Liver (tissue), 3 donors: ENCODE data around the gene ARID3B.

Source experiments
- EGR1 ChIP-seq, 2 donors: IDR thresholded peaks; 2 replicates each; pipeline ENCODE4 v1.6.1; 2016 to 2018; ENCODE audit warnings: antibody characterized with exemption in 2 of 2, low read depth in 2 of 2
- RAD21 ChIP-seq, 2 donors: IDR thresholded peaks; 2 replicates each; pipeline ENCODE4 v1.6.1; 2016; ENCODE audit warnings: antibody characterized with exemption in 2 of 2, mild to moderate bottlenecking in 2 of 2
- RXRA ChIP-seq, 2 donors: IDR thresholded peaks; 2 replicates each; pipeline ENCODE4 v1.6.1; 2017 to 2018; ENCODE audit warnings: antibody characterized with exemption in 2 of 2, mild to moderate bottlenecking in 1 of 2
- TAF1 ChIP-seq: conservative IDR thresholded peaks from 2 replicates; pipeline ENCODE4 v1.6.1; 2016; ENCODE audit warnings: antibody characterized with exemption, mild to moderate bottlenecking
- TF ChIP-seq, protein P1 (sequence below): fragments of 150-350 bp; IDR thresholded peaks from 2 replicates; pipeline ENCODE4 v1.5.1; 2017; ENCODE audit warnings: improper control_type of control experiment, low read depth, low read length; ENCODE audit not compliant: missing input control
- TF ChIP-seq, protein P2 (sequence below): IDR thresholded peaks from 2 replicates; pipeline ENCODE4 v1.6.1; 2016; ENCODE audit warnings: antibody characterized with exemption, mild to moderate bottlenecking
- TF ChIP-seq, protein P3 (sequence below): IDR thresholded peaks from 2 replicates; pipeline ENCODE4 v1.6.1; 2016; ENCODE audit warnings: antibody characterized with exemption
- donor health status: healthy.
- donor health status: healthy.

DNA sequence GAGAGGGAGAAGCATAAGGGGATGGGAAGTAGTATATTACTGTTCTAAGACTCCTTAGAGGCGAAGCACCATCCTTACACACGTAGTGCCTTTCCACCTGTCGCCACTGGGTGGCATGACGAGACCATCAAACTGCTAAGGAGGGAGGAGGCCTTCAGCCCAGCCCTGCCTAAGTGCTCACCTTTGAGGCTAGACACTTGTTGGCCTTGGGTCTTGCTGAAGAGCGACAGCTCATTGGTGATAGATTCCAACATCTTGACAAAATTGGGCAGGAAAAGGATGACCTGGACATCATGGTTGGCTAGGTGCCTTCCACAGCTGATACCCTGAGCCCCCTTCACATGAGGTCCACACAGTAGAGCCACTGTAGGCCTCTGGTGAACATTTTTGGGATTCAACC lies 94.2 kb downstream of the ARID3B start:
- TF ChIP-seq, protein P1, sequence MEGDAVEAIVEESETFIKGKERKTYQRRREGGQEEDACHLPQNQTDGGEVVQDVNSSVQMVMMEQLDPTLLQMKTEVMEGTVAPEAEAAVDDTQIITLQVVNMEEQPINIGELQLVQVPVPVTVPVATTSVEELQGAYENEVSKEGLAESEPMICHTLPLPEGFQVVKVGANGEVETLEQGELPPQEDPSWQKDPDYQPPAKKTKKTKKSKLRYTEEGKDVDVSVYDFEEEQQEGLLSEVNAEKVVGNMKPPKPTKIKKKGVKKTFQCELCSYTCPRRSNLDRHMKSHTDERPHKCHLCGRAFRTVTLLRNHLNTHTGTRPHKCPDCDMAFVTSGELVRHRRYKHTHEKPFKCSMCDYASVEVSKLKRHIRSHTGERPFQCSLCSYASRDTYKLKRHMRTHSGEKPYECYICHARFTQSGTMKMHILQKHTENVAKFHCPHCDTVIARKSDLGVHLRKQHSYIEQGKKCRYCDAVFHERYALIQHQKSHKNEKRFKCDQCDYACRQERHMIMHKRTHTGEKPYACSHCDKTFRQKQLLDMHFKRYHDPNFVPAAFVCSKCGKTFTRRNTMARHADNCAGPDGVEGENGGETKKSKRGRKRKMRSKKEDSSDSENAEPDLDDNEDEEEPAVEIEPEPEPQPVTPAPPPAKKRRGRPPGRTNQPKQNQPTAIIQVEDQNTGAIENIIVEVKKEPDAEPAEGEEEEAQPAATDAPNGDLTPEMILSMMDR: peak; percentile 91
- TF ChIP-seq, protein P2, sequence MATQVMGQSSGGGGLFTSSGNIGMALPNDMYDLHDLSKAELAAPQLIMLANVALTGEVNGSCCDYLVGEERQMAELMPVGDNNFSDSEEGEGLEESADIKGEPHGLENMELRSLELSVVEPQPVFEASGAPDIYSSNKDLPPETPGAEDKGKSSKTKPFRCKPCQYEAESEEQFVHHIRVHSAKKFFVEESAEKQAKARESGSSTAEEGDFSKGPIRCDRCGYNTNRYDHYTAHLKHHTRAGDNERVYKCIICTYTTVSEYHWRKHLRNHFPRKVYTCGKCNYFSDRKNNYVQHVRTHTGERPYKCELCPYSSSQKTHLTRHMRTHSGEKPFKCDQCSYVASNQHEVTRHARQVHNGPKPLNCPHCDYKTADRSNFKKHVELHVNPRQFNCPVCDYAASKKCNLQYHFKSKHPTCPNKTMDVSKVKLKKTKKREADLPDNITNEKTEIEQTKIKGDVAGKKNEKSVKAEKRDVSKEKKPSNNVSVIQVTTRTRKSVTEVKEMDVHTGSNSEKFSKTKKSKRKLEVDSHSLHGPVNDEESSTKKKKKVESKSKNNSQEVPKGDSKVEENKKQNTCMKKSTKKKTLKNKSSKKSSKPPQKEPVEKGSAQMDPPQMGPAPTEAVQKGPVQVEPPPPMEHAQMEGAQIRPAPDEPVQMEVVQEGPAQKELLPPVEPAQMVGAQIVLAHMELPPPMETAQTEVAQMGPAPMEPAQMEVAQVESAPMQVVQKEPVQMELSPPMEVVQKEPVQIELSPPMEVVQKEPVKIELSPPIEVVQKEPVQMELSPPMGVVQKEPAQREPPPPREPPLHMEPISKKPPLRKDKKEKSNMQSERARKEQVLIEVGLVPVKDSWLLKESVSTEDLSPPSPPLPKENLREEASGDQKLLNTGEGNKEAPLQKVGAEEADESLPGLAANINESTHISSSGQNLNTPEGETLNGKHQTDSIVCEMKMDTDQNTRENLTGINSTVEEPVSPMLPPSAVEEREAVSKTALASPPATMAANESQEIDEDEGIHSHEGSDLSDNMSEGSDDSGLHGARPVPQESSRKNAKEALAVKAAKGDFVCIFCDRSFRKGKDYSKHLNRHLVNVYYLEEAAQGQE: no peak
- no peak for TF ChIP-seq EGR1 (IDR thresholded peaks at IDR 0.05; ENCODE audit: low read depth in 2 of 2)
- TF ChIP-seq, protein P3, sequence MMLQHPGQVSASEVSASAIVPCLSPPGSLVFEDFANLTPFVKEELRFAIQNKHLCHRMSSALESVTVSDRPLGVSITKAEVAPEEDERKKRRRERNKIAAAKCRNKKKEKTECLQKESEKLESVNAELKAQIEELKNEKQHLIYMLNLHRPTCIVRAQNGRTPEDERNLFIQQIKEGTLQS: no peak
- TF ChIP-seq RAD21 (IDR thresholded peaks at IDR 0.05): peak; percentile 97 to 99
- TF ChIP-seq TAF1: no peak
- TF ChIP-seq RXRA (IDR thresholded peaks at IDR 0.05): no peak
